H1 (cell line): ENCODE data around the gene ZNF598. TPM values are rescaled to one million over a fixed set of nuclear protein-coding genes. Genes with fewer than 3 reads are reported as not detected.

Source experiments
- CTCF ChIA-PET: fragments of 300-600 bp; sonication (Branson Sonifier 250); formaldehyde crosslinking; loops from one replicate; lab custom pipeline; 2021; ENCODE audit not compliant: partially characterized antibody; lab: Charles Lee
- POLR2A ChIA-PET: fragments of 300-600 bp; sonication (Branson Sonifier 250); formaldehyde crosslinking; loops from one replicate; lab custom pipeline; 2021; ENCODE audit warnings: inconsistent platforms; ENCODE audit not compliant: partially characterized antibody; lab: Charles Lee
- DNase-seq, 2 experiments: peaks; one replicate each; pipeline versions ENCODE4 v3.0.0 to v3.0.0-alpha.2; 2010 to 2022; ENCODE audit warnings: low spot score in 2 of 2, low read depth in 1 of 2, mixed read lengths in 1 of 2
- FAIRE-seq: peaks from 2 replicates; lab custom pipeline; 2011; peaks lifted over from hg19 to GRCh38; lab: Jason Lieb, UNC
- H2AFZ ChIP-seq: 2 replicates; pipeline ENCODE4 v1.8.1; 2012; ENCODE audit warnings: low read length, inconsistent platforms
- H2AK5ac ChIP-seq: 2 replicates; pipeline ENCODE4 v1.6.1; 2013; ENCODE audit warnings: low read depth, low read length
- H2BK120ac ChIP-seq: replicated peaks from 2 replicates; pipeline ENCODE3; 2013; ENCODE audit warnings: low read depth, low read length, inconsistent platforms
- H2BK12ac ChIP-seq: 2 replicates; pipeline ENCODE4 v1.6.1; 2013; ENCODE audit warnings: low read depth, low read length
- H2BK15ac ChIP-seq: 2 replicates; pipeline ENCODE4 v1.6.1; 2013; ENCODE audit warnings: low read length
- H2BK20ac ChIP-seq: 2 replicates; pipeline ENCODE4 v1.6.1; 2013; ENCODE audit warnings: low read length
- H2BK5ac ChIP-seq: 2 replicates; pipeline ENCODE4 v1.6.1; 2013; ENCODE audit warnings: low read depth, low read length
- H3K14ac ChIP-seq: 2 replicates; pipeline ENCODE4 v1.6.1; 2013; ENCODE audit warnings: inconsistent platforms; ENCODE audit not compliant: insufficient read length
- H3K18ac ChIP-seq: 2 replicates; pipeline ENCODE4 v1.6.1; 2013; ENCODE audit warnings: low read length; ENCODE audit errors: extremely low read depth
- H3K23ac ChIP-seq: 2 replicates; pipeline ENCODE4 v1.6.1; 2013; ENCODE audit warnings: inconsistent platforms; ENCODE audit not compliant: insufficient read length
- H3K23me2 ChIP-seq: 2 replicates; pipeline ENCODE4 v1.6.1; 2013; ENCODE audit warnings: low read depth, low read length
- H3K27ac ChIP-seq: 2 replicates; pipeline ENCODE4 v1.6.1; 2011; ENCODE audit warnings: low read depth, low read length, inconsistent platforms
- H3K27me3 ChIP-seq, 4 experiments: replicated peaks in 1 of 4; 1 replicate in 1 of 4; 2 replicates in 3 of 4; pipeline versions ENCODE4 v1.6.1 to v1.8.1; 2011 to 2013; ENCODE audit warnings: low read length in 3 of 4, mild to moderate bottlenecking in 3 of 4, inconsistent platforms in 2 of 4, mixed read lengths in 2 of 4, moderate library complexity in 1 of 4; ENCODE audit not compliant: control insufficient read depth in 3 of 4, insufficient read depth in 3 of 4; ENCODE audit errors: extremely low read depth in 1 of 4
- H3K36me3 ChIP-seq, 4 experiments: 2 replicates each; pipeline versions ENCODE4 v1.6.1 to v1.8.1; 2011 to 2013; ENCODE audit warnings: mild to moderate bottlenecking in 4 of 4, low read length in 3 of 4, moderate library complexity in 2 of 4, control low read depth in 1 of 4, inconsistent platforms in 1 of 4; ENCODE audit not compliant: insufficient read depth in 4 of 4, control insufficient read depth in 2 of 4
- H3K4ac ChIP-seq: replicated peaks from 2 replicates; pipeline ENCODE3; 2013; ENCODE audit warnings: low read length, low read depth, mixed read lengths, inconsistent platforms; ENCODE audit not compliant: insufficient read length
- H3K4me1 ChIP-seq, 4 experiments: replicated peaks in 1 of 4; 1 replicate in 1 of 4; 2 replicates in 3 of 4; pipeline versions ENCODE4 v1.6.1 to v1.8.1; 2011 to 2013; ENCODE audit warnings: low read length in 3 of 4, inconsistent platforms in 2 of 4, mixed read lengths in 1 of 4; ENCODE audit not compliant: insufficient read depth in 4 of 4, control insufficient read depth in 3 of 4
- H3K4me2 ChIP-seq, 2 experiments: 2 replicates each; pipeline versions ENCODE4 v1.6.1 to v1.8.1; 2011 to 2013; ENCODE audit warnings: low read depth in 2 of 2, low read length in 2 of 2, control low read depth in 1 of 2, inconsistent platforms in 1 of 2, mild to moderate bottlenecking in 1 of 2; ENCODE audit not compliant: insufficient read depth in 1 of 2
- H3K4me3 ChIP-seq, 4 experiments: fragments of 200-600, 300-600 bp in 1 of 4; sonication (generic), shearing (Covaris generic), sonication (Bioruptor Twin) in 1 of 4; 2 replicates each; pipeline versions ENCODE4 v1.5.1 to v1.8.1; 2011 to 2016; ENCODE audit warnings: low read length in 4 of 4, low read depth in 3 of 4, control low read depth in 2 of 4, inconsistent platforms in 2 of 4, mild to moderate bottlenecking in 2 of 4, mixed read lengths in 1 of 4, moderate library complexity in 1 of 4; ENCODE audit not compliant: insufficient read depth in 2 of 4; ENCODE audit errors: extremely low read depth in 1 of 4
- H3K56ac ChIP-seq: replicated peaks from 2 replicates; pipeline ENCODE3; 2013; ENCODE audit warnings: low read depth, mild to moderate bottlenecking, mixed read lengths, low read length, inconsistent platforms; ENCODE audit not compliant: insufficient read length
- H3K79me1 ChIP-seq: 2 replicates; pipeline ENCODE4 v1.6.1; 2013; ENCODE audit warnings: low read depth, low read length, control low read depth
- H3K79me2 ChIP-seq, 2 experiments: 2 replicates each; pipeline versions ENCODE4 v1.6.1 to v1.8.1; 2012 to 2013; ENCODE audit warnings: low read length in 2 of 2, mild to moderate bottlenecking in 2 of 2, inconsistent platforms in 1 of 2; ENCODE audit not compliant: insufficient read depth in 2 of 2, control insufficient read depth in 1 of 2
- H3K9ac ChIP-seq, 4 experiments: replicated peaks in 1 of 4; 1 replicate in 1 of 4; 2 replicates in 3 of 4; pipeline versions ENCODE4 v1.6.1 to v1.8.1; 2011 to 2013; ENCODE audit warnings: low read depth in 3 of 4, low read length in 3 of 4, control low read depth in 2 of 4, mild to moderate bottlenecking in 2 of 4, moderate library complexity in 2 of 4, inconsistent platforms in 1 of 4; ENCODE audit errors: extremely low read depth in 1 of 4
- H3K9me3 ChIP-seq, 2 experiments: 2 replicates each; pipeline versions ENCODE4 v1.6.1 to v1.8.1; 2012 to 2013; ENCODE audit warnings: mild to moderate bottlenecking in 2 of 2, moderate library complexity in 2 of 2, control low read depth in 1 of 2, inconsistent platforms in 1 of 2, low read depth in 1 of 2, low read length in 1 of 2, mixed read lengths in 1 of 2; ENCODE audit not compliant: insufficient read depth in 2 of 2
- H4K20me1 ChIP-seq, 2 experiments: replicated peaks in 1 of 2; 2 replicates each; pipeline versions ENCODE3 to v1.8.1; 2011 to 2013; ENCODE audit warnings: inconsistent platforms in 2 of 2, low read length in 2 of 2, mild to moderate bottlenecking in 1 of 2; ENCODE audit not compliant: insufficient read depth in 2 of 2, control insufficient read depth in 1 of 2
- H4K5ac ChIP-seq: 2 replicates; pipeline ENCODE4 v1.6.1; 2013; ENCODE audit warnings: low read length, low read depth, mixed read lengths, inconsistent platforms; ENCODE audit not compliant: insufficient read length
- H4K8ac ChIP-seq: 2 replicates; pipeline ENCODE4 v1.8.0; 2013; ENCODE audit warnings: mild to moderate bottlenecking, moderate library complexity, low read length, inconsistent platforms; ENCODE audit not compliant: insufficient read depth; ENCODE audit errors: extremely low read depth
- H4K91ac ChIP-seq: replicated peaks from 2 replicates; pipeline ENCODE3; 2013; ENCODE audit warnings: low read length, mixed read lengths, inconsistent platforms; ENCODE audit not compliant: insufficient read length
- ASH2L ChIP-seq: fragments of 200-600, 300-600 bp; sonication (generic); IDR thresholded peaks from one replicate; pipeline ENCODE4 v1.7.1; 2017; ENCODE audit warnings: low read length
- BACH1 ChIP-seq: IDR thresholded peaks from 2 replicates; pipeline ENCODE4 v1.6.1; 2012; ENCODE audit warnings: low read length, improper control_type of control experiment
- CBX5 ChIP-seq: fragments of 300-800, 300-1000 bp; sonication (generic); IDR thresholded peaks from 2 replicates; pipeline ENCODE4 v1.7.1; 2016; ENCODE audit warnings: antibody characterized with exemption, low read length, low read depth
- CEBPB ChIP-seq: IDR thresholded peaks from 2 replicates; pipeline ENCODE4 v1.6.1; 2012; ENCODE audit warnings: low read depth, low read length
- HDAC2 ChIP-seq, 2 experiments: fragments of 300-600 bp in 1 of 2; sonication (generic) in 1 of 2; IDR thresholded peaks; 2 replicates each; pipeline ENCODE4 v1.6.1; 2011 to 2012; ENCODE audit warnings: low read depth in 2 of 2, low read length in 2 of 2, mild to moderate bottlenecking in 2 of 2, moderate library complexity in 2 of 2, borderline replicate concordance in 1 of 2, inconsistent platforms in 1 of 2
- JUN ChIP-seq: IDR thresholded peaks from 2 replicates; pipeline ENCODE4 v1.6.1; 2011; ENCODE audit warnings: low read depth, mild to moderate bottlenecking, improper control_type of control experiment, low read length
- RXRA ChIP-seq: IDR thresholded peaks from 2 replicates; pipeline ENCODE4 v1.6.1; 2011; ENCODE audit warnings: low read depth, mild to moderate bottlenecking, low read length, moderate library complexity; ENCODE audit not compliant: insufficient read depth
- SUZ12 ChIP-seq: fragments of 200-600 bp; sonication (generic); IDR thresholded peaks from 2 replicates; pipeline ENCODE4 v1.6.1; 2012; ENCODE audit warnings: mild to moderate bottlenecking, inconsistent platforms, low read length, moderate library complexity, mixed read lengths
- TAF1 ChIP-seq: IDR thresholded peaks from 2 replicates; pipeline ENCODE4 v1.6.1; 2011; ENCODE audit warnings: mild to moderate bottlenecking, low read depth, low read length
- TBP ChIP-seq: IDR thresholded peaks from 2 replicates; pipeline ENCODE4 v1.6.1; 2011; ENCODE audit warnings: low read depth, low read length, improper control_type of control experiment
- WGBS, 2 experiments: shearing (Covaris generic) in 1 of 2; methylation state at CpG; one replicate each; pipeline versions ENCODE4 v1.1.6 to v1.1.7; 2013 to 2015; ENCODE audit warnings: low lambda C conversion rate in 2 of 2, mixed read lengths in 2 of 2, inconsistent platforms in 1 of 2, low coverage in 1 of 2, missing lambda C conversion rate in 1 of 2; ENCODE audit not compliant: insufficient replicate concordance in 2 of 2, insufficient coverage in 1 of 2, insufficient read length in 1 of 2; ENCODE audit errors: extremely low coverage in 1 of 2, missing lambda C conversion rate in 1 of 2; 5-methylcytosine and 5-hydroxymethylcytosine counted together
- polyA plus RNA-seq, 7 experiments: library from polyadenylated mRNA; depleted of rRNA in 3 of 7; stranded (reverse) in 5 of 7; unstranded in 2 of 7; fragments of >200 nt in 5 of 7; fragments of 200-250 nt in 2 of 7; gene quantifications; 1 replicate in 5 of 7; 2 replicates in 1 of 7; 4 replicates in 1 of 7; pipeline versions ENCODE4 v1.2.1 to v1.2.3, GENCODE V29; 2011 to 2013; ENCODE audit warnings: missing spikeins in 2 of 7, mixed read lengths in 2 of 7
- total RNA-seq: library from RNA; stranded (reverse); fragmentation: NEBNext Ultra II Directional; extraction: Animal tissue kit (Norgen Biotek cat#: 25700); gene quantifications from 2 replicates; pipeline ENCODE4 v1.2.1, GENCODE V29; 2021

Gene ZNF598
- total and polyA plus RNA-seq, 2 of the 8 experiments (the other 6 are each of a cell fraction or from before 2014, with no cell fraction given), result 29.3 to 47.6 TPM

DNA sequence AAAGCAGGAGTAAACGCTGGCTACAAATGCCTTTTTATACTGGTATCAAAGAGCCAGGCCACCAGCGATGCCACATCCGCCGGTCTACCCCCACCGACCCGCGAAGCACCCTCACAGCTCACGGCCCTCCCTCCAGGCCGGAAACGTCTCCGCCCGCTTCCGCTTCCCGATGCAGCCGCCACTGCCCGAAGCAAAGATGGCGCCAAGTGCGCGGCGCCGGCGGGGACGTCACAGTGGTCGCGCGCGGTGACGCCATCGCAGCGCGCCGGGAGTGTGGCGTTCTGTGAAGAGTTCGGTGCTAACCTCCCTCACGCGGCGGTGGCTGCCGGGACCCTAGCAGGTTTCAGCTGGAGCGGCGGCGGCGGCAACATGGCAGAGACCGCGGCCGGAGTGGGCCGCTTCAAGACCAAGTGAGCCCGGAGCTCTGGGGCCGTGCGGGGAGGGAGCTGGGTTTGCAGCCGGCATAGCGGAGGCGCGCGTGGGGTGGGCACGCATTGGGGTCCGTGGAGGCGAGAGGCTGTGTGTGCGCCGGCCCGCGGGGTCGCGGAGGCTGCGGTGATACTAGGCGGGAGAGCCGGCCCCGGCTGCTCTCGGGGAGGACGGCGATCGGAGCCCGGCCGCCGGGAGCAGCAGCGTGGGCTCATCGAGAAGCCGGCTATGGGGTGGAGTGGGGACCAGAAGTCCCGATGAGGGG is 37.7 kb downstream of the ZNF598 start, which contains the start of gene TBL3:
Gene TBL3 (plus strand): TSS at position 258 of the 694 bp plus-strand sequence. CDS start 112 bp downstream, at position 370.
- H3K4me3 ChIP-seq, result peak within 1 kb of the TSS; percentile 83 to 93 (median 89)
- no peaks in the 10 kb centered on the region for H3K27me3 ChIP-seq
- H4K8ac ChIP-seq, result peak within 1 kb of the TSS; percentile 95
- H3K18ac ChIP-seq, result peak within 1 kb of the TSS; percentile 99
- H3K23me2 ChIP-seq, result peaks cover 8% of the 10 kb centered on the region
- CTCF ChIA-PET, result interaction anchor here (0.8 to 2.1 kb wide), 5 partner anchors 12 to 48 kb away, joined by 3 to 8 read pairs (median 5); partner anchors contain the start of gene NDUFB10
- peak within 1 kb of the TSS; percentile 87 for H2BK120ac ChIP-seq
- peaks cover 2 to 21% of the 10 kb centered on the region in 2 experiments for H4K20me1 ChIP-seq
- peak within 1 kb of the TSS; percentile 95 for H3K4me2 ChIP-seq
- H3K27ac ChIP-seq, result peak within 1 kb of the TSS; percentile 44; the same call in 1 of the 2 replicates
- POLR2A ChIA-PET, result interaction anchor here (0.9 to 17.4 kb wide), 10 partner anchors 11 to 984 kb away, joined by 3 to 736 read pairs (median 5); partner anchors contain the start of genes EME2, GFER, MRPS34 and NDUFB10
- H3K4me1 ChIP-seq, result peaks cover 0 to 6% (median 5%) of the 10 kb centered on the region in 4 experiments; a peak in 5 of 7 replicates
- no peak within 1 kb of the TSS for H2AK5ac ChIP-seq
- peak within 1 kb of the TSS; percentile 95 for H2BK5ac ChIP-seq
- no peak within 1 kb of the TSS for H2BK15ac ChIP-seq
- peak within 1 kb of the TSS; percentile 86 for H4K5ac ChIP-seq
- H3K9ac ChIP-seq, result peak within 1 kb of the TSS; percentile 78 to 90 (median 84)
- no peak within 1 kb of the TSS for H3K14ac ChIP-seq
- H2AFZ ChIP-seq, result peak within 1 kb of the TSS; percentile 54
- H3K4ac ChIP-seq, result peak within 1 kb of the TSS; percentile 6
- H3K56ac ChIP-seq, result peak within 1 kb of the TSS; percentile 97
- FAIRE-seq (no peak), DNase-seq (peak; percentile 82 to 99)
- peaks cover 3 to 16% of the 10 kb centered on the region in 2 experiments; a peak in 2 of 4 replicates for H3K79me2 ChIP-seq
- WGBS, 2 experiments, result 2% methylated on average over 59 of the region's 78 CpGs; no CpG with 5 or more reads in 1 of the 2 experiments
- H3K23ac ChIP-seq, result no peak within 1 kb of the TSS
- H3K79me1 ChIP-seq, result peaks cover 12% of the 10 kb centered on the region; the same call in 1 of the 2 replicates
- H3K36me3 ChIP-seq, result peaks cover 10 to 23% (median 18%) of the 10 kb centered on the region in 4 experiments; a peak in 7 of 8 replicates
- no peaks in the 10 kb centered on the region for H3K9me3 ChIP-seq
- H4K91ac ChIP-seq, result peak within 1 kb of the TSS; percentile 95
- peak within 1 kb of the TSS; percentile 95; the same call in 1 of the 2 replicates for H2BK12ac ChIP-seq
- H2BK20ac ChIP-seq, result peak within 1 kb of the TSS; percentile 43; the same call in 1 of the 2 replicates
- no peak for TF ChIP-seq HDAC2 (IDR thresholded peaks at IDR 0.05; ENCODE audit: borderline replicate concordance in 1 of 2, low read depth in 2 of 2, low read length in 2 of 2)
- TF ChIP-seq CBX5, result no peak
- TF ChIP-seq TAF1, result peak; percentile 86
- TF ChIP-seq CEBPB, result no peak
- no peak for TF ChIP-seq RXRA
- no peak for TF ChIP-seq SUZ12
- TF ChIP-seq JUN, result no peak
- peak; percentile 77 for TF ChIP-seq TBP
- no peak for TF ChIP-seq BACH1
- TF ChIP-seq ASH2L, result peak; percentile 90
